IPS-18a (cell line): Measurements from ENCODE around the gene AOPEP.
"Not testable (repeated sequence)": the region's sequence is repeated elsewhere in the genome, so short reads cannot be mapped to it uniquely, and the experiment has no call there.

Experiments
- H3K27ac ChIP-seq: one replicate; pipeline ENCODE4 v1.5.1; 2013; ENCODE audit warnings: low read length
- H3K27me3 ChIP-seq: one replicate; pipeline ENCODE4 v1.6.1; 2013; ENCODE audit warnings: mild to moderate bottlenecking, low read length; ENCODE audit not compliant: control insufficient read depth, insufficient read depth
- H3K36me3 ChIP-seq: one replicate; pipeline ENCODE4 v1.6.1; 2013; ENCODE audit warnings: low read depth, low read length; ENCODE audit not compliant: control insufficient read depth
- H3K4me1 ChIP-seq: one replicate; pipeline ENCODE4 v1.6.1; 2013; ENCODE audit warnings: low read depth, low read length; ENCODE audit not compliant: control insufficient read depth
- H3K4me3 ChIP-seq: one replicate; pipeline ENCODE4 v1.5.1; 2013; ENCODE audit warnings: low read length
- H3K9ac ChIP-seq: one replicate; pipeline ENCODE4 v1.6.1; 2013; ENCODE audit warnings: mild to moderate bottlenecking, low read length, moderate library complexity
- H3K9me3 ChIP-seq: one replicate; pipeline ENCODE4 v1.6.1; 2013; ENCODE audit warnings: low read depth, low read length; ENCODE audit not compliant: control insufficient read depth

AOPEP gene

GRCh38 chr9:95017062-95017461, 290.6 kb downstream of the AOPEP start:
- Histone ChIP-seq H3K4me3 (no peak overlapping the region), H3K36me3 (no peaks in the 10 kb centered on the region), H3K27me3 (no peaks in the 10 kb centered on the region), H3K27ac (no peak overlapping the region), H3K4me1 (no peaks in the 10 kb centered on the region), H3K9me3 (no peaks in the 10 kb centered on the region), H3K9ac (no peak overlapping the region)

DNA sequence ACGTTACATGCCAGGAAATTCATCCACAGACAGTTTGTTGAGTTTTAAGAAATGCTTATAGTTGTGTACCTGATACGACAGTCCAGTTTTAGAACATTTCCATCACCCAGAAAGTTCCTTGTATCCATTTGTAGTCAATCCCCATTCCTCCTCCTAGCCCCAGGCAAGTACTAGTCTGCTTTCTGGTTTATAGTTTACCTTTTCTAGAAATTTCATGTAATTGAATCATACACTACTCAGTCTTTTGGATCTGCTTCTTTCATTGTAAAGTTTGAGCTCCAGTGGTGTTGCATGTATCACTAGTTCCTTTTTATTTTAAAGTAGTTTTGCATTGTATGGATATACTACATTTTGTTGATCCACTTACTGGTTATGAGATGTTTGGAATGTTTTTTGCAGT, 291.2 kb downstream of the AOPEP start:
- H3K36me3 ChIP-seq, result no peaks in the 10 kb centered on the region
- H3K27me3 ChIP-seq, result no peaks in the 10 kb centered on the region
- H3K4me1 ChIP-seq, result no peaks in the 10 kb centered on the region
- H3K9me3 ChIP-seq, result no peaks in the 10 kb centered on the region
- H3K9ac ChIP-seq, result no peak overlapping the region
- no peak overlapping the region for H3K4me3 ChIP-seq
- H3K27ac ChIP-seq, result no peak overlapping the region

- Histone ChIP-seq H3K4me1 (no peaks in the 10 kb centered on the region), H3K9ac (no peak overlapping the region), H3K4me3 (no peak overlapping the region), H3K36me3 (no peaks in the 10 kb centered on the region), H3K27me3 (no peaks in the 10 kb centered on the region), H3K27ac (no peak overlapping the region), H3K9me3 (no peaks in the 10 kb centered on the region)
Measured at GRCh38 chr9:95018099-95018936, 291.8 kb downstream of the AOPEP start.

GRCh38 chr9:95020644-95021043, 294.1 kb downstream of the AOPEP start:
- not testable (repeated sequence) for H3K9me3 ChIP-seq, H3K36me3 ChIP-seq, H3K9ac ChIP-seq, H3K4me1 ChIP-seq, H3K27me3 ChIP-seq, H3K27ac ChIP-seq, H3K4me3 ChIP-seq

DNA sequence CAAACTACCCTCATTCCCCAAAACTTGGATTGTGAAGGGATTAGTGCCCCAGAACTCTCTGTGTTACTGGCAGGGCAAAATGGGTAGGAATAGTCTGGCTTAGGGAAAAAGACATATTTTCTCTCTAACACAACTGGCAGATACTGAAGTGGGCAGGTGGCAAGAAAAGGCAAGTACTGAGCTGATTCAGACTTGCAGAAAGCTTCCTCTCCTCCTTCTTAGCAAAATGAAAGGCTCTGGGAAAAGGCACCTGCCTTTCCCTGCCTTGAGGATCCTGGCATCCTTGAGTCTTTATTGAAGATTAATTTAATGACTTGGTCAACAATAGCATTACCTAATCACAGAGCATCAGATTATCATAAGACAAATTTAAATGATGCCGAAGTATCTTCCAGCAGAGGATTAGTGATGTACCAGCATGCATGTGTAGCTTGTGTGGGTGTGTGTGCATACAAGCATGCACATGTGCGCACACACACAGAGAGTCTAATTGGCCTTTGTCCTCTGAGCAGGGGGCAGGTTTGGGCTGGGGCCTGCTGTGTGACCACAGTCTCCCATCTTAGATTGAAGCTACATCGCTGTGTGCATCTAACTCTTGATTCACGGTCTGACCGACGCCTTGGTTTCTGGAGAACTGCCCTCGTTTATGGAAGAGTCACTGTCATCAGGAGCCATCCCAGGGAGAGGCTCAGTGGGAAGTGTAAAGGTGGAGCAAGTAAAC, 294.8 kb downstream of the AOPEP start:
- Histone ChIP-seq H3K9me3 (no peaks in the 10 kb centered on the region), H3K36me3 (no peaks in the 10 kb centered on the region), H3K9ac (no peak overlapping the region), H3K4me1 (no peaks in the 10 kb centered on the region), H3K27me3 (no peaks in the 10 kb centered on the region), H3K27ac (no peak overlapping the region), H3K4me3 (no peak overlapping the region)

- no peak overlapping the region for H3K9ac ChIP-seq
- no peaks in the 10 kb centered on the region for H3K36me3 ChIP-seq
- H3K27ac ChIP-seq, result no peak overlapping the region
- no peak overlapping the region for H3K4me3 ChIP-seq
- no peaks in the 10 kb centered on the region for H3K27me3 ChIP-seq
- no peaks in the 10 kb centered on the region for H3K4me1 ChIP-seq
- no peaks in the 10 kb centered on the region for H3K9me3 ChIP-seq
Measured at GRCh38 chr9:95022657-95023056, 296.2 kb downstream of the AOPEP start.

DNA sequence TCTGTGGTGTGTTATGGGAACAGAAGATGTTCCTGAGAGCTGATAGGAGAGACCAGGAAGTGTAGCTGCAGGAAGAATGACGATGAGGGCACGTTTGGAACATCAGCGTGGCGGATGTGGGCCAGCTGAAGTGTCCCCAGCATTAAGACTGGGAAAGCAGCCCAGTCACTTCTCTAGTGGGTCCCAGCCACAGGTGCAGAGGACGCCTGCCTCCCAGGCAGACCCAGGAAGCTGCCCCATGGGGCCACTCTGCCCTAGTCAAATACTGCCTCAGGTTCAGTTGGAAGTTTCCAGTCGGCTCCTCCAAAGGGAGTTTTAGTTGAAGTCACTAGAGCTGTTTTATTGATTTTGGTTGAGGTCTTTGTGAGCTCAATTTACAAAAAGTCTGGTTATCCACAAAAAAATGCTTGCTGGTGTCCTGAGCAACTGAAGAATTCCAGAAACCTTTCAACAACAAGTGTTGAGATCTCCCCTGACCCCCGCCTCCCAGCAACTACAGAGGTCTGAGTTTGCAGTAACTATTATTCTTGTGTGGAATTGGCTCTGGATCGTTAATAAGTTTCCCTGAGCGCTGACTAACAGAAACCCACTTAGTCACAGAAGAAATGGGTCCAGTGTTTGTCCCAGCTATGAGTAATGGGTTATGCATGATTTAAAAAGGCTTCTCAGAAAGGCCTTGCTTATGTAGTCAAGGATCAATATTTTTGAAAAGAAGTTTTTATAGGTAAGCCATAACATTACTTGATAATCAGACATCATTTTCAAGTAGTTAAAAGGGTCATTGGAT, 296.9 kb downstream of the AOPEP start:
- Histone ChIP-seq H3K36me3 (no peaks in the 10 kb centered on the region), H3K27ac (no peak overlapping the region), H3K9me3 (no peaks in the 10 kb centered on the region), H3K4me1 (no peaks in the 10 kb centered on the region), H3K27me3 (no peaks in the 10 kb centered on the region), H3K9ac (no peak overlapping the region), H3K4me3 (no peak overlapping the region)

DNA sequence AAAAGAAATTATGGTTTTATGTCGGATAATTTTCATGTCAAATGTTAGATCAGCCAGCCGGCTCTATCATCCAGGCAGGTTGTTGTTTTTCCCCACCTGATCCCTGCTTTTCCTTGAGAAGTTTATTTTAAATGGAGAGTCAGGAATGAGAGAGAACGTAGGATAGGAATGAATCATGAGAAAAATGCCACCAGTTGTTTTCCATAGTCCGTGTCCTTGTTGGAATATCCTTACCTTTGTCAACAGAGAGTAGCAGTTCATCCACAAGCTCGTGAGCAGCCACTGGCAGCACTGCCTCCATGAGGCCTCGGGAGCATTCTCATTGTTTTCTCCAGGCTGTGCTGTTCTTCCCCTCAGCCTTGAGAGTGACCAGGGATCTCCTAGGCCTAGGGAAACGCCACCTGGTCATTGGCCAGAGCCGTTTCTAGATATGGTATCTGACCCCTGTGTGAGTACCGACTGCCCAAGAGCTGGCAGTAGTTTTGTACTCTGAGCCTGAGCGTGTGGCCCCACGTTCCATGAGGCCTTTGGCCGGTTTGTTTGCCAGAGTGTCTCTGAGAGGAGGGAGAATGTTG, 297.7 kb downstream of the AOPEP start:
- no peak overlapping the region for H3K9ac ChIP-seq
- H3K4me3 ChIP-seq, result no peak overlapping the region
- H3K27ac ChIP-seq, result no peak overlapping the region
- H3K9me3 ChIP-seq, result no peaks in the 10 kb centered on the region
- H3K4me1 ChIP-seq, result no peaks in the 10 kb centered on the region
- no peaks in the 10 kb centered on the region for H3K27me3 ChIP-seq
- no peaks in the 10 kb centered on the region for H3K36me3 ChIP-seq

GRCh38 chr9:95025213-95026147, 299.0 kb downstream of the AOPEP start:
- no peak overlapping the region for H3K4me3 ChIP-seq
- no peaks in the 10 kb centered on the region for H3K9me3 ChIP-seq
- no peaks in the 10 kb centered on the region for H3K36me3 ChIP-seq
- H3K9ac ChIP-seq, result no peak overlapping the region
- no peaks in the 10 kb centered on the region for H3K27me3 ChIP-seq
- H3K4me1 ChIP-seq, result no peaks in the 10 kb centered on the region
- H3K27ac ChIP-seq, result no peak overlapping the region

GRCh38 chr9:95026148-95026524, 299.6 kb downstream of the AOPEP start:
- H3K9me3 ChIP-seq, result no peaks in the 10 kb centered on the region
- H3K9ac ChIP-seq, result no peak overlapping the region
- H3K36me3 ChIP-seq, result no peaks in the 10 kb centered on the region
- H3K4me1 ChIP-seq, result no peaks in the 10 kb centered on the region
- no peaks in the 10 kb centered on the region for H3K27me3 ChIP-seq
- no peak overlapping the region for H3K4me3 ChIP-seq
- no peak overlapping the region for H3K27ac ChIP-seq
